WERI-Rb-1 (cell line): ENCODE results near the gene SARS1.

Experiments
- DNase-seq: peaks from one replicate; pipeline ENCODE4 v3.0.0-alpha.2; 2020
- H3K27ac ChIP-seq: fragments of 250-450 bp; sonication (Bioruptor Pico); 2 replicates; pipeline ENCODE4 v1.5.1; 2020; ENCODE audit warnings: mild to moderate bottlenecking, moderate library complexity
- H3K27me3 ChIP-seq: fragments of 250-450 bp; sonication (Bioruptor Pico); 2 replicates; pipeline ENCODE4 v1.5.1; 2021; ENCODE audit warnings: mild to moderate bottlenecking, low read depth, moderate library complexity; ENCODE audit not compliant: insufficient read depth, severe bottlenecking
- H3K36me3 ChIP-seq: fragments of 250-450 bp; sonication (Bioruptor Pico); 2 replicates; pipeline ENCODE4 v1.5.1; 2020; ENCODE audit warnings: mild to moderate bottlenecking, moderate library complexity
- H3K4me3 ChIP-seq: 2 replicates; pipeline ENCODE4 v1.5.1; 2011; ENCODE audit warnings: low read depth, mild to moderate bottlenecking, control low read depth, low read length
- H3K9me3 ChIP-seq: fragments of 250-450 bp; sonication (Bioruptor Pico); 2 replicates; pipeline ENCODE4 v1.5.1; 2021; ENCODE audit warnings: mild to moderate bottlenecking, moderate library complexity; ENCODE audit not compliant: severe bottlenecking
- TF ChIP-seq, protein P1 (sequence below): IDR thresholded peaks from 2 replicates; pipeline ENCODE4 v1.5.1; 2011; ENCODE audit warnings: low read depth, mild to moderate bottlenecking, control low read depth, inconsistent platforms, low read length

Gene SARS1

GRCh38 chr1:109239047-109239408, 25.3 kb downstream of the SARS1 start:
- Histone ChIP-seq H3K36me3 (peaks cover 54% of the 10 kb centered on the region), H3K27me3 (no peaks in the 10 kb centered on the region), H3K27ac (0 out of 2 replicates have a peak overlapping the region, but pooled peaks have one; percentile 3), H3K9me3 (no peaks in the 10 kb centered on the region), H3K4me3 (no peak overlapping the region)
- DNase-seq: no peak
- TF ChIP-seq, protein P1, sequence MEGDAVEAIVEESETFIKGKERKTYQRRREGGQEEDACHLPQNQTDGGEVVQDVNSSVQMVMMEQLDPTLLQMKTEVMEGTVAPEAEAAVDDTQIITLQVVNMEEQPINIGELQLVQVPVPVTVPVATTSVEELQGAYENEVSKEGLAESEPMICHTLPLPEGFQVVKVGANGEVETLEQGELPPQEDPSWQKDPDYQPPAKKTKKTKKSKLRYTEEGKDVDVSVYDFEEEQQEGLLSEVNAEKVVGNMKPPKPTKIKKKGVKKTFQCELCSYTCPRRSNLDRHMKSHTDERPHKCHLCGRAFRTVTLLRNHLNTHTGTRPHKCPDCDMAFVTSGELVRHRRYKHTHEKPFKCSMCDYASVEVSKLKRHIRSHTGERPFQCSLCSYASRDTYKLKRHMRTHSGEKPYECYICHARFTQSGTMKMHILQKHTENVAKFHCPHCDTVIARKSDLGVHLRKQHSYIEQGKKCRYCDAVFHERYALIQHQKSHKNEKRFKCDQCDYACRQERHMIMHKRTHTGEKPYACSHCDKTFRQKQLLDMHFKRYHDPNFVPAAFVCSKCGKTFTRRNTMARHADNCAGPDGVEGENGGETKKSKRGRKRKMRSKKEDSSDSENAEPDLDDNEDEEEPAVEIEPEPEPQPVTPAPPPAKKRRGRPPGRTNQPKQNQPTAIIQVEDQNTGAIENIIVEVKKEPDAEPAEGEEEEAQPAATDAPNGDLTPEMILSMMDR: no peak

- no peak overlapping the region for H3K4me3 ChIP-seq
- TF ChIP-seq, protein P1: peak; percentile 84
- H3K9me3 ChIP-seq: no peaks in the 10 kb centered on the region
- peak; percentile 80 for DNase-seq
- 0 out of 2 replicates have a peak overlapping the region, but pooled peaks have one; percentile 3 for H3K27ac ChIP-seq
- H3K27me3 ChIP-seq: no peaks in the 10 kb centered on the region
- peaks cover 48% of the 10 kb centered on the region for H3K36me3 ChIP-seq
Measured at GRCh38 chr1:109239409-109240068, 25.8 kb downstream of the SARS1 start.

- Histone ChIP-seq H3K4me3 (no peak overlapping the region), H3K27ac (no peak overlapping the region), H3K36me3 (peaks cover 39% of the 10 kb centered on the region), H3K9me3 (no peaks in the 10 kb centered on the region), H3K27me3 (no peaks in the 10 kb centered on the region)
- TF ChIP-seq, protein P1: no peak
- peak; percentile 61 for DNase-seq
Measured at GRCh38 chr1:109240158-109241152, 26.7 kb downstream of the SARS1 start.

DNA sequence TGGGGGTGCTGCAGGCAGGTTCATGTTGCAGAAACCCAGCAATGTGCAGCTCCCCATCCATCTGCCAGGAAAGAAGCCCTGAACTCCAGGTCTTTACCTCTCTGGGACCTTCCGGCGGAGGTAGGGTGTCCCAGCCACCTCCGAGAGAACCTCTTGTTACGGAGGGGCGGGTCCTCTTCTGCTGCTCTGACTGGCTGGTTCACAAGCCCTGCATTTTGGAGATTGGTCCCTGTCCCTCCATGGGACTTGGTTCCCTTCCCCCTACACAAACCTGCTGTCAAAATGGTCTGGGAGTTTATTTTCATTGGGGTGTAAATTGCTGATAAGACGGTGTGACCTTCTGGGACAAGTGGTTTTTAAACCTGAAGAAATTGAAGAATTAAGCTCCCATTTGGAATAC, 27.6 kb downstream of the SARS1 start:
- Histone ChIP-seq H3K4me3 (no peak overlapping the region), H3K27ac (no peak overlapping the region), H3K36me3 (peaks cover 30% of the 10 kb centered on the region), H3K27me3 (no peaks in the 10 kb centered on the region), H3K9me3 (no peaks in the 10 kb centered on the region)
- no peak for DNase-seq
- TF ChIP-seq, protein P1: no peak

DNA sequence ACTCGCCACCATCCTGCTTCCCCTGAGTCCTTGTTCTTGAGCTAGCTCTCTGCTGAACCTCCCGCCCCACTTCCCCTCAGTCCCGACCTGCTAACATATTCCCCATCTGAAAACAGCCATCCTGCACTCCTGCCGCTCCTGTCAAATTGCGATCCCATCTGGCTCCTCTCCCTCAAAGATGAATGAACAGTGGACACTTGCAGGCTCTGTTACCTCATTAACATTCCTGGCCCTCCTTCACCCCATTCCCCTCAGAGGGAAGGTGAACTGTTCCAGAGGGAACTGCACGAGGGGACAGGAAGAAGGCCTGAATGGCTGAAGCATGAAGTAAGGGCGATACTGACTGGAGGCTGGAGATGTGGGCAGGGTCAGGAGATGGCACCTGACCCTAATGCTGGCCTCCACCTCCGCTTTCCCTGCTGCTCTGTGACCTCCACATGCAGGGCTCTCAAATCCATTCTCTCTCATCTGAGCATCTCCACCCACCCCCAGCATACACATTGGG, 28.2 kb downstream of the SARS1 start:
- no peaks in the 10 kb centered on the region for H3K27me3 ChIP-seq
- no peaks in the 10 kb centered on the region for H3K9me3 ChIP-seq
- no peak for DNase-seq
- TF ChIP-seq, protein P1: no peak
- H3K27ac ChIP-seq: no peak overlapping the region
- peaks cover 25% of the 10 kb centered on the region for H3K36me3 ChIP-seq
- no peak overlapping the region for H3K4me3 ChIP-seq
